Panc1 (cell line): Measurements from ENCODE around the gene IGF1R. TPM values are rescaled to one million over a fixed set of nuclear protein-coding genes. Genes with fewer than 3 reads are reported as not detected.

Source experiments
- ATAC-seq: fragments of 200-7000 bp; cut with Tn5 transposase; 2 replicates; pipeline ENCODE4 v1.9.1; 2020; ENCODE audit warnings: mild to moderate bottlenecking, moderate library complexity
- BruUV-seq: library from RNA; stranded (reverse); fragments of 400-500 nt; replicated peaks from 2 replicates; lab custom pipeline; 2021; lab: Mats Ljungman, UMichigan
- CTCF ChIA-PET: fragments of 300-600 bp; sonication (Branson Sonifier 250); formaldehyde crosslinking; loops from one replicate; lab custom pipeline; 2022; ENCODE audit warnings: antibody characterized with exemption; lab: Charles Lee
- POLR2A ChIA-PET: fragments of 300-600 bp; sonication (Branson Sonifier 250); formaldehyde crosslinking; loops from one replicate; lab custom pipeline; 2022; ENCODE audit warnings: antibody characterized with exemption; lab: Charles Lee
- DNase-seq: peaks from one replicate; pipeline ENCODE4 v3.0.0-alpha.2; 2010; ENCODE audit warnings: low read depth, low spot score
- H3K27ac ChIP-seq: 2 replicates; pipeline ENCODE4 v1.5.1; 2011; ENCODE audit warnings: mild to moderate bottlenecking, low read length, inconsistent platforms
- H3K27me3 ChIP-seq: fragments of 200-500 bp; sonication (Bioruptor generic); 2 replicates; pipeline ENCODE4 v1.6.0; 2014; ENCODE audit warnings: low read length, inconsistent platforms; ENCODE audit not compliant: control insufficient read depth, insufficient read depth
- H3K36me3 ChIP-seq: fragments of 200-500 bp; sonication (Bioruptor generic); 2 replicates; pipeline ENCODE4 v1.5.1; 2014; ENCODE audit warnings: inconsistent platforms, mild to moderate bottlenecking, low read length, moderate library complexity; ENCODE audit not compliant: control insufficient read depth, insufficient read depth
- H3K4me1 ChIP-seq: 2 replicates; pipeline ENCODE4 v1.5.1; 2011; ENCODE audit warnings: inconsistent platforms, mild to moderate bottlenecking, low read length, moderate library complexity; ENCODE audit not compliant: control insufficient read depth, insufficient read depth
- H3K4me3 ChIP-seq, 2 experiments: 2 replicates each; pipeline ENCODE4 v1.5.1; 2011 to 2012; ENCODE audit warnings: low read depth in 2 of 2, low read length in 2 of 2, mild to moderate bottlenecking in 2 of 2, inconsistent platforms in 1 of 2, moderate library complexity in 1 of 2
- H3K9me3 ChIP-seq: fragments of 200-500 bp; sonication (Bioruptor generic); 2 replicates; pipeline ENCODE4 v1.5.1; 2014; ENCODE audit warnings: low read depth, mild to moderate bottlenecking, inconsistent platforms, low read length, moderate library complexity; ENCODE audit not compliant: control insufficient read depth, insufficient read depth
- POLR2AphosphoS5 ChIP-seq: IDR thresholded peaks from 2 replicates; pipeline ENCODE4 v1.6.1; 2012; ENCODE audit warnings: mild to moderate bottlenecking, low read depth, low read length, moderate library complexity
- SIN3A ChIP-seq: IDR thresholded peaks from 2 replicates; pipeline ENCODE4 v1.6.1; 2012; ENCODE audit warnings: low read depth, mild to moderate bottlenecking, low read length, moderate library complexity, borderline replicate concordance; ENCODE audit not compliant: insufficient read depth
- TCF7L2 ChIP-seq: IDR thresholded peaks from 2 replicates; pipeline ENCODE4 v1.6.1; 2011; ENCODE audit warnings: mild to moderate bottlenecking, low read depth, low read length, inconsistent platforms
- in situ Hi-C: cut with HindIII; loops from 2 replicates; pipeline ENCODE4 v1.10.0; 2016; ENCODE audit warnings: low sequenced_read_pairs, low pct_unique_long_range_greater_than_20kb
- intact Hi-C: fragments of 100-400 bp; cut with micrococcal nuclease; formaldehyde crosslinking; loops from one replicate; pipeline ENCODE4 v1.10.0; 2022; ENCODE audit not compliant: unreplicated experiment
- total RNA-seq: library from RNA; stranded (reverse); gene quantifications from one replicate; pipeline ENCODE4 v1.2.1, GENCODE V29; 2021; ENCODE audit not compliant: unreplicated experiment
- TF ChIP-seq, protein P1 (sequence below), 2 experiments: IDR thresholded peaks; 2 replicates each; pipeline ENCODE4 v1.6.1; 2011 to 2012; ENCODE audit warnings: low read depth in 2 of 2, control low read depth in 1 of 2, low read length in 1 of 2, mild to moderate bottlenecking in 1 of 2, moderate library complexity in 1 of 2; ENCODE audit not compliant: insufficient read depth in 1 of 2
- TF ChIP-seq, protein P2 (sequence below): fragments of 450-650 bp; IDR thresholded peaks from 2 replicates; pipeline ENCODE4 v1.5.1; 2017; ENCODE audit warnings: mild to moderate bottlenecking

IGF1R gene
- total RNA-seq, 1 experiment from 2014 or later: 77.1 TPM

DNA sequence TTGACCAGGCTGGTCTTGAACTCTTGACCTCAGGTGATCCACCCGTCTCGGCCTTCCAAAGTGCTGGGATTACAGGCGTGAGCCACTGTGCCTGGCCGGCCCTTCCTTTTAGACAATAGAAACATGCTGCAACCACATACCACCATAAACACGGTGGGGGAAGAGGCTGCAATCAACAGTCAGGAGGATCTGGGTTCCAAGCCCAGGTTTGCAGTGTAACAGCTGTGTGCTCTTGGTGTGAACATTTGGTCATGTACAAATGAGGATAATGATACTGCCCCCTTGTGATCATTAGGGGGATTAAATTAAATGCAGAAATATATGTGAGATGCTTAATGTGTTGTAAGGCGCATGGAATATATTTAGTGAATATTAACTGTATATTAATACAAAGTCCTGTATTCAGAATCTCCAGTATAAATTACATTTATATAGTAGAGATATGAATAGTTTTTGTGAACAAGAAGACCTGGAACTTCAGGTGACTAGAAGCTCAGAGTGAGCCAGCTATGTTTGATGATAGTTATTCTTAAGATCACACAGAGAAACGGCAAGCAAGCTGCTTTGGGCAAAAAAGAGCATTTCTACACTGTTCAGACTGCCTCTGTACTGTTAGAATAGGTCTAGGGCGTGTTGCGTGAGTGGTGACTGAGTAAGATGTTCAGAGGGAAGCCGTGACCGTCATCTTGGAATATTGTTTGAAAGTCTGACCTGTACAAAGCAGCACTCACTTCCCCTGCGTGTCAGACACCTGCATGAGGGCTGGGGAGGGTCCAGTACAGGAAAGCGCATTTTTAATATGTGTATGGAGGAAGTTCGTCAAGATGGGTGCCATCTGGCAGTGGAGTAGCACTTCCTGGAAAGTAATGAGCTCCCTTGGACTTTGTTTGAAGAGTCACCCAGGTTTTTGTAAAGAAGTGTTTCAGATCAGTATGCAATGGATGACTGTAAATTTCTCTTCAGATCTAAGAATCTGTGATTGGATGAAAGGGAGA lies 233.5 kb downstream of the IGF1R start:
- H3K4me3 ChIP-seq: no peak overlapping the region
- peaks cover 66% of the 10 kb centered on the region for H3K4me1 ChIP-seq
- TF ChIP-seq, protein P1, sequence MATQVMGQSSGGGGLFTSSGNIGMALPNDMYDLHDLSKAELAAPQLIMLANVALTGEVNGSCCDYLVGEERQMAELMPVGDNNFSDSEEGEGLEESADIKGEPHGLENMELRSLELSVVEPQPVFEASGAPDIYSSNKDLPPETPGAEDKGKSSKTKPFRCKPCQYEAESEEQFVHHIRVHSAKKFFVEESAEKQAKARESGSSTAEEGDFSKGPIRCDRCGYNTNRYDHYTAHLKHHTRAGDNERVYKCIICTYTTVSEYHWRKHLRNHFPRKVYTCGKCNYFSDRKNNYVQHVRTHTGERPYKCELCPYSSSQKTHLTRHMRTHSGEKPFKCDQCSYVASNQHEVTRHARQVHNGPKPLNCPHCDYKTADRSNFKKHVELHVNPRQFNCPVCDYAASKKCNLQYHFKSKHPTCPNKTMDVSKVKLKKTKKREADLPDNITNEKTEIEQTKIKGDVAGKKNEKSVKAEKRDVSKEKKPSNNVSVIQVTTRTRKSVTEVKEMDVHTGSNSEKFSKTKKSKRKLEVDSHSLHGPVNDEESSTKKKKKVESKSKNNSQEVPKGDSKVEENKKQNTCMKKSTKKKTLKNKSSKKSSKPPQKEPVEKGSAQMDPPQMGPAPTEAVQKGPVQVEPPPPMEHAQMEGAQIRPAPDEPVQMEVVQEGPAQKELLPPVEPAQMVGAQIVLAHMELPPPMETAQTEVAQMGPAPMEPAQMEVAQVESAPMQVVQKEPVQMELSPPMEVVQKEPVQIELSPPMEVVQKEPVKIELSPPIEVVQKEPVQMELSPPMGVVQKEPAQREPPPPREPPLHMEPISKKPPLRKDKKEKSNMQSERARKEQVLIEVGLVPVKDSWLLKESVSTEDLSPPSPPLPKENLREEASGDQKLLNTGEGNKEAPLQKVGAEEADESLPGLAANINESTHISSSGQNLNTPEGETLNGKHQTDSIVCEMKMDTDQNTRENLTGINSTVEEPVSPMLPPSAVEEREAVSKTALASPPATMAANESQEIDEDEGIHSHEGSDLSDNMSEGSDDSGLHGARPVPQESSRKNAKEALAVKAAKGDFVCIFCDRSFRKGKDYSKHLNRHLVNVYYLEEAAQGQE (IDR thresholded peaks at IDR 0.05; ENCODE audit: insufficient read depth in 1 of 2, low read depth in 2 of 2, low read length in 1 of 2): no peak
- TF ChIP-seq, protein P2, sequence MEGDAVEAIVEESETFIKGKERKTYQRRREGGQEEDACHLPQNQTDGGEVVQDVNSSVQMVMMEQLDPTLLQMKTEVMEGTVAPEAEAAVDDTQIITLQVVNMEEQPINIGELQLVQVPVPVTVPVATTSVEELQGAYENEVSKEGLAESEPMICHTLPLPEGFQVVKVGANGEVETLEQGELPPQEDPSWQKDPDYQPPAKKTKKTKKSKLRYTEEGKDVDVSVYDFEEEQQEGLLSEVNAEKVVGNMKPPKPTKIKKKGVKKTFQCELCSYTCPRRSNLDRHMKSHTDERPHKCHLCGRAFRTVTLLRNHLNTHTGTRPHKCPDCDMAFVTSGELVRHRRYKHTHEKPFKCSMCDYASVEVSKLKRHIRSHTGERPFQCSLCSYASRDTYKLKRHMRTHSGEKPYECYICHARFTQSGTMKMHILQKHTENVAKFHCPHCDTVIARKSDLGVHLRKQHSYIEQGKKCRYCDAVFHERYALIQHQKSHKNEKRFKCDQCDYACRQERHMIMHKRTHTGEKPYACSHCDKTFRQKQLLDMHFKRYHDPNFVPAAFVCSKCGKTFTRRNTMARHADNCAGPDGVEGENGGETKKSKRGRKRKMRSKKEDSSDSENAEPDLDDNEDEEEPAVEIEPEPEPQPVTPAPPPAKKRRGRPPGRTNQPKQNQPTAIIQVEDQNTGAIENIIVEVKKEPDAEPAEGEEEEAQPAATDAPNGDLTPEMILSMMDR: peak; percentile 81
- TF ChIP-seq SIN3A: no peak
- no peaks in the 10 kb centered on the region for H3K36me3 ChIP-seq
- peak overlapping the region; percentile 75 for H3K27ac ChIP-seq
- CTCF ChIA-PET: interaction anchor here (0.6 to 1.3 kb wide), 6 partner anchors 9 to 31 kb away, joined by 3 to 4 read pairs (median 3); no protein-coding TSS in a partner anchor
- intact Hi-C loops (no loop called here), in situ Hi-C loops (no loop called here)
- ATAC-seq (peak; percentile 57), DNase-seq (no peak)
- H3K27me3 ChIP-seq: no peaks in the 10 kb centered on the region
- BruUV-seq: no TSS peak
- POLR2A ChIA-PET: no interaction called here
- H3K9me3 ChIP-seq: no peaks in the 10 kb centered on the region

DNA sequence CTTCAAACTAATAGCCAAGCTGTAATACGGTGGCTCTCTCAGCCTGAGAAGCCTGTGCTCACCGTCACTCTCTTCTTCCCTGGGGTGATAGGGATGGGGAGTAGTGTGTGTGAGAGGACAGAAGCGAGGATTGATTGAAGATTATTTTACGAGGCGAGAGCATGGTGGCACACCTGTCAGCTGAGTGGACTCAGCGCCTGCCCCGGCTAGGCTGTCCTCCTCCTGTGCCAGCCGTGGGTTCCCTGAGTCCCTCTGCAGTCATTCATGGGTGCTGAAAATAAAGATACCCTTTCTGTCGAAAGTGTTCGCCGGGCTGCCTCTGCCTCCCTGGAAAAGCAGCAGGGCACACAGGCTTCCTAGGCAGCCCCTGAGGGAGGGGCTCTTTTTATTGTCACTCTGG lies 235.1 kb downstream of the IGF1R start:
- Histone ChIP-seq H3K27ac (peak overlapping the region; percentile 75), H3K9me3 (no peaks in the 10 kb centered on the region), H3K36me3 (no peaks in the 10 kb centered on the region), H3K4me1 (peaks cover 64% of the 10 kb centered on the region), H3K4me3 (no peak overlapping the region), H3K27me3 (no peaks in the 10 kb centered on the region)
- POLR2A ChIA-PET: no interaction called here
- DNase-seq: no peak
- ATAC-seq: peak; percentile 8; the same call in 1 of the 2 replicates
- in situ Hi-C loops: no loop called here
- no TSS peak for BruUV-seq
- TF ChIP-seq, protein P1 (IDR thresholded peaks at IDR 0.05; ENCODE audit: insufficient read depth in 1 of 2, low read depth in 2 of 2, low read length in 1 of 2): no peak
- TF ChIP-seq POLR2AphosphoS5: no peak
- TF ChIP-seq, protein P2: no peak
- TF ChIP-seq SIN3A: no peak
- TF ChIP-seq TCF7L2: no peak
- intact Hi-C loops: no loop called here
- CTCF ChIA-PET: no interaction called here
